NCI-H1417 treated with DMSO at 0.1 percent for 48 hours (cell line): Measurements from ENCODE around the gene ADGRA3.
"Not testable (repeated sequence)": the region's sequence is repeated elsewhere in the genome, so short reads cannot be mapped to it uniquely, and the experiment has no call there.

Experiments used
- DNase-seq: peaks from one replicate; lab custom pipeline; 2025; lab: John Stamatoyannopoulos, UW

ADGRA3 gene

DNA sequence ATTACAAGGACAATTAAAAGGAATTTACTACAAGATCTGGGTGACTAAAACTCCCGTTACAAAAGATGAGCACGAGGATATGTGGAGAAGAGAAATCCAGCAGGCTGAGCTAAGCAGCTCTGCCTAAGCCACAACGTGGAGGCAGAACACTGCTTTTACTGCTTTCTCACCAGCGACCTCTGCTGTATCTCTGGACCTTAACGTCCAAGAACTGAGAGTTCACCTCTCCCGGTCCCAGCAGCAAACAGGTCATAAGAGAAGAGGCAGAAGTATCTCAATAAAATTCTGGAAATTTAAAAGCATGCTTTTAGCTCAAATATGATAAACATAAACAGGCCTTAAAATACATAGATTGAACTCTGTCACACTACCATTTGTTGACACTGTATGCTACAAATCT lies 81.0 kb downstream of the ADGRA3 start:
- no peak for DNase-seq

DNA sequence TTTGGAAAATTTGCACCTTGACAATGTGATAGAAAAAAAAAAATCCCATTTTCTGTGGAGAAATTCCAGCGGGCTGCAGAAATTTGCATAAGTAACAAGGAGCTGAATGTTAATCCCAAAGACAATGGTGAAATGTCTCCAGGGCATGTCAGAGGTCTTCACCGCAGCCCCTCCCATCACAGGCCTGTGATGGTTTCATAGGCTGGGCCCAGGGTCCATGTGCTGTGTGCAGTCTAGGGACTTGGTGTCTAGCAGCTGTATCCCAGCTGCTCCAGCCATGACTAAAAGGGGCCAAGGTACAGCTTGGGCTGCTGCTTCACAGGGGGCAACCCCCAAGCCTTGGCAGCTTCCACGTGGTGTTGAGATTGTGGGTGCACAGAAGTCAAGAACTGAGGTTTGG lies 85.2 kb downstream of the ADGRA3 start:
- DNase-seq, result no peak

DNA sequence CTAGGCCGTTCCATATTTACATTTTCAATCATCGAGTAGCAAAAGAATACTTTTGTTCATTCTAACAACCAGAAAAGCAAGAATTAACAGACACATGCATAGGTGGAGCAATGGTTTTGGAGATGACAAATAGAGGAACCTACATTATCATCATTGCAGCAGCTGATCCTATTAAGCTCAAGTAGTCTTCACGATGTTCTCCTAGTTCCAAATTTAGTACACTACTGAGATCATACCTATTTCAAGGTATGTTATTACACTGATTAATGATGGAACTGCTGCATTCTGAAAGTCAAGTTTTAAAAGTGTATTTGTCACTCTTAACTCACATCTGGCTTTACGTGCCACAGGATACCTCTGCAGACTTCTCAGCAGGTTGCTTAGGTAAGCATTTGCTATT lies 87.4 kb downstream of the ADGRA3 start:
- DNase-seq, result no peak

DNA sequence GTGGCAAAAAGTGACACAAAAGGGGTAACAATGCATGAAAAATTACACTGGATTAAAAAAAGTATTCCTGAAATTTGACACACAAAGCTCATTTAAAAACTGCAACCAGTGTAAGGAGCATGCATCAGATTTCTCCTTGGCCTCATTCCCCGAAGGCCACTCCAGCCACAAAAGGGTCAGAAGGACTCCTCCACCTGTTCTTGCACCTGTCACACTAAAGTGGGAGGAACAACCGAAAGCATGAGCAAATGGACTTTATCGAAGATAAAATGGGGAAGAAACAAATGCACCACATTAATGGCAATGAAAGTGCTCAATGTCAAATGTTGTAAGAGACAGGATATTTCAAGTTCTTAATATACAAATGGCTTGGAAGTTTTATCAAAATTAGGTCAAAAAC lies 88.2 kb downstream of the ADGRA3 start:
- DNase-seq, result no peak

DNA sequence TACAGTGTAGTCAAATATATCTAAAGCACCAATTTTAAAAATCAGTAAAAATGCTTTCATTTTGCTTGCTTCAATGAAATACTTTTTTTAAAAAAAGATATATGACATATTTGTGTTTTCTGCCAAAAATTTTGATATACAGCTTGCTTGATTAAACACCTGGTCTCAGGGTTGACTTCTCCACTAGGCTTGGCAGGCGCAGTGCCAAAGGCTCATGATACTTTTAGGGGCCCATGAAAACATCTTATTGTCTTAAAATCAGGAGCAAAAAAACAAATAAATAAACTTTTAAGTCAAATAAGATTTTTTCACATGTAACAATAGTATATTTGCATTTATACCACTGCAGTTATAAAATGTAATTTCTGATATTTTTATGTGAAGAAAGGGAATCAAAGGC lies 95.6 kb downstream of the ADGRA3 start:
- DNase-seq, result no peak

DNA sequence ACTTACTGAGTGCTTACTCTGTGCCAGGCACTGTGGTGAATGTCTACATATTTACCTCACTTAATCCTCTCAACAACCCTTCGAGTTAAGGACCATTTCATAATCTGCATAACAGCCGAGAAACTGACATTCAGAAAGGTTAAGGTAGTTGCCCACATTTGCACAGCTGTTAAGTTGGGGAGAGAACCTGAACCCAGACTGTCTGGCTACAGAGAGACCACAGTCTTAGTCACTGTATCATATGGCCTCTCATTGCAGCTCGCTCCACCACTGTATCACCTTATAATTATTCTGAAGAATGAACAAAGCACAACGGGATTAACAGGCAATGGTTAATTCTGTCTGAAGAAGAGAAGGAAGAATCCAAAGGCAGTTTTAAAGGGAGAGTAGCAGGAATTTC lies 98.5 kb downstream of the ADGRA3 start:
- no peak for DNase-seq

DNA sequence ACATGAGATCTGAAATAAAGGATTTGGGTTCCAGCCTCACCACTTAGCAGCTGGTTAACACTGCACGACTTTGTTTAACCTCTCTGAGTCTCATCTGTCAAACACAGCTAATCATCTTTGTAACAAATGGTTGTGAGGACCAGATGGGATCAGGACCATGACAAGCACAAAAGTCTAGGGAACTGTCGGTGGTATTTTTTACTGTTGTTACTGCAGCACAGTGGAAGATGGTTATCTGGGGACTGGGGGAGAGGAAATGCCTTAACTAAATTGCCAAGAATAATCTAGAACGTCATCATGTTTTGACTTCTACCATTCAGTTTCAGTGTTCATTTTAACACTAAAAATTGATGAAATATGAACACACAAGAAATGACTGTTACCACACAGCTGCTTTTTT lies 99.5 kb downstream of the ADGRA3 start:
- DNase-seq, result no peak

DNA sequence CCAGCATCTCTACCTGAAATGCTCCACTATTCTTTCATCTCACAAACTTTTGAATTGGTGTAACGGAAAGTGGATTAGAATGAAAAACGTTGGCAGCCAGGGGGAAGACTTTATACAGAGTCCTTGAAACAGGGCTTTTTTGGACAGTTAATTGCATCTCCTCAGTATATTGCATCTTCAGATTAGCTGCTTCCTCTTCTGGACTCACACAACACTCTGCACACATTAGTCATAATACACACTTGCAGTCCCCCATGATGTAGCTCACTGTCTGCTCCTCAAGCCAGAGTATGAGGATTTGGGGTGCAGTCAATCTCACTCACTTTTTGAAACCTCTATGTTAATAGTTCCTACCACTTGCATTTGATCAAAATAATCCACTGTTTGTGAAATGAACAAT lies 101.0 kb downstream of the ADGRA3 start:
- DNase-seq, result no peak

DNA sequence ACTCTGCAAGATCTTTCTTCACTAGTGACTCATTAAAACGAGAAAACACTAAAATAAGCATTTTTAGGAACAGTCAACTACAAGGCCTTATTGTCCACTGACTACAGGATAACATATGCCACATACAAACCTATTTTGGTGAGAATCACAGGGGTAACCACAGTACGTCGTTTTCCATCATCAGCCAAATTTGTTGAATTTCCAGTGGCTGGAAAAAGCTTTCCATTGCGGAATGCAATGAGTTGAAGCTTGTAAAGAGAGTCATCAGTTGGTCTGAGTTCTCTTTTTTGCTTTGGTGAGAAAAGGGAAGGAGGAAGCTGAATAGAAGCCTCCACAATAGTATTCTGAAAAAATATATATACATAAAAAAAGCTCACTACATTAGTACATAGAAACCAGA lies 102.4 kb downstream of the ADGRA3 start:
- no peak for DNase-seq

DNA sequence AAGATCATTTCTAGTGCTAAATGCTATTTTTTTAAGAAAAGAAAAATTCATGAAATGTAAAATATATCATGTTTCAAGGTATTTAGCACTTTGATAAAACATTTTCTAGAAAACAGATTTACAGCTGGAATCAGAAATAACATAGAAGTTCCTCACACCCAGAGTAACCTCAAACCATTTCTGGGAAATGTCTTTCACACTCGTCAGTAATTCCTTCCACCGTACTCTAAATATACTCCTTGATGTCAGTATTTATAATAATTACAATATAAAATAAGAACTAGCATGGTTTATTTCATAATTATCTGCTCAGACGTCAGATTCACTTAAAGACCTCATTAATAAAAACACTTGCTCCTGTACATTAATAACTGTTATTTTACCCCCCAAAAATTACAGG lies 103.9 kb downstream of the ADGRA3 start:
- no peak for DNase-seq

DNA sequence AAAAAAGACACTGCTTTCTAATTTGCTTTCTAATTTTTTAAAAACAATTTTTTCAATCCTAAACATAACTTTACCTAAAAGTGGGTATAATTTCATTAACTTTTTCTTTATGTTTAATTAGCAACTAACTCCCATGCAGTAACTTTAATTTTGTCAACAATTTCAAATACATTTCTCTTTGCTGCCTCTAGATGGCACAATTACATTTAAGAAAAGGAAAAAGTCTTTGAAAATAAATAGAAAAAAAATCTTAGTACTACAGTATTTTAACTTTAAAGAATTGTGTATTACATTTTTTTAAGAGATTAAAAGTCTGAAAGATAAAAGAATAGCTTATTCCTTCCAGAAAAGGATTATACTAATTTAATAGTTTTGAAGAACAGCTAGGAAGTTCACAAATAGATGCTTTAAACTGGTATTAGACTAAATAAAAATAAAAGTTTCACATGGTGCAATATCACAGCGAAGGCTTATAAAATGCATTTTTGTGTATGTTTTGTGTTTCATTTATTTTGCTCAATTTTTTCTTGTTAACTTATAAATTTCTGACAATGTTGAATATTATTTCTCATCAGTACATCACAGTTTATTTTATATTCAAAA lies 105.1 kb downstream of the ADGRA3 start:
- no peak for DNase-seq

DNA sequence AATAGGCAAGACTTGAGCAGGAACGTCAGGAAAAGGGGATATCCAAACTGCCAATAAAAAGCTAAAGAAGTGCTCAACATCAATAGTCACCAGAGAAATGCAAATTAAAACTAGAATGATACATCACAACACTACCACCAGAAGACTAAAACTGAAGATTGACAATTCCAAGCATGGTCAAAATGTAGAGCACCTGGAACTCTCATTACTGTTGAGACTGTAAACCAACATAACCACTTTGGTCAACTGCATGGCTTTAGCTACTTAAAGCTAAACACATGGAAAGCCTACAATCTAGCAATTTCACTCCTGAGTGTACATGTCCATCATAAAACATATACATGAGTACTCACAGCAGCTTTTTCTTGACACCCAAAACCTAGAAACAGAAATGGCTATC lies 107.4 kb downstream of the ADGRA3 start:
- no peak for DNase-seq

DNA sequence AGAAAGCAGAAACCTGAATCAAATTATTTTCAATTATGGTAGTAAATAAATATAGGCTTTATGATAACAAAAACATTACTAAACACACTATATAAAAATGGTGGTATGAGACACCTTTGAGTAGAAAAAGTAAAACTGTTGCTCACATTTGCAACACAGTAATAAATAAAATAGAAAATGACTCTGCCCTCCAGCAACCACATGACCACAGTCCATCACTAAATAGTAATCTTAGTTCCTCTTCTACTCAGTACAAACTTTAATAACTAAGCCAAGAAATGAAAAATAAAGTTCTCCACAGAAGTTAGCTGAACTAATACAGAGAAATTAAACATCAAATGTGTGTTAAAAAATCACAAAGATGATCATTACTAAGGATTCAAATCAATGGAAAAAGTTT lies 108.5 kb downstream of the ADGRA3 start:
- DNase-seq, result no peak

DNA sequence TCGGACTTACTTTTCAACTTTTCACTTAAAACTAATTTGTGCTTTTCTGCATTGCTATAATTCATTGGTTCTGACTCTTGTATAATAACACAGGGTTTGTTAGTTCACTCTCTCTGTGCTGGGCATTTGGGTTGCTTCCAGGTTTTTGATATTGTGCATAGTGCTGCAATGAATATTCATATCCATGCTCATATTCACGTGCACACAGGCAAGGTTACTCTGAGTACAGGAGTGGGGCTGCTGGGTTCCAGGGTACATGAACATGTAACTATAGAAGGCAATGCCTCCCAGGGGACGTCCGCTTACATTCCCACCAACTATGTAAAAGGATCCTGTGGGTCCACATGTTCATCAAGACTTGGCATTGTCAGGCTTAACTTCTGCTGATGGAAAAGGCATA lies 117.2 kb downstream of the ADGRA3 start:
- no peak for DNase-seq

DNA sequence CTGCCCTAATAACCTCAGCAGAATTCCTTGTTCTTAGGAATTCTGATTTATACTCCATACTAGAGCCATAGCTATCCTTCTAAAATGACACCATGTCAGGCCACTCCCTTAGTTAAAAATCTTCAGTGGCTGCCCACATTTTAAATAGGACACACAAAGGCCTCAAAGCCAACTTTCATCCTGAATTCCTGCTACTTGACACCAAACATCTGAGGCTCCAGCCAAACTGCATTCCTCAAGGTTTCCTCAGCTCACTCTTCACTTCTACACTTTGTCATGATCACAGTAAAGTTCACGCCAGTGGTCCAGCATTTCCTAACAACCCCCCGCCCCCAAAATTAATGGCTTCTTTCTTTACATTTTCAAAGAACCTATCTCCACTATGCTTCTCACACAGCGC lies 124.3 kb downstream of the ADGRA3 start:
- DNase-seq, result no peak

DNA sequence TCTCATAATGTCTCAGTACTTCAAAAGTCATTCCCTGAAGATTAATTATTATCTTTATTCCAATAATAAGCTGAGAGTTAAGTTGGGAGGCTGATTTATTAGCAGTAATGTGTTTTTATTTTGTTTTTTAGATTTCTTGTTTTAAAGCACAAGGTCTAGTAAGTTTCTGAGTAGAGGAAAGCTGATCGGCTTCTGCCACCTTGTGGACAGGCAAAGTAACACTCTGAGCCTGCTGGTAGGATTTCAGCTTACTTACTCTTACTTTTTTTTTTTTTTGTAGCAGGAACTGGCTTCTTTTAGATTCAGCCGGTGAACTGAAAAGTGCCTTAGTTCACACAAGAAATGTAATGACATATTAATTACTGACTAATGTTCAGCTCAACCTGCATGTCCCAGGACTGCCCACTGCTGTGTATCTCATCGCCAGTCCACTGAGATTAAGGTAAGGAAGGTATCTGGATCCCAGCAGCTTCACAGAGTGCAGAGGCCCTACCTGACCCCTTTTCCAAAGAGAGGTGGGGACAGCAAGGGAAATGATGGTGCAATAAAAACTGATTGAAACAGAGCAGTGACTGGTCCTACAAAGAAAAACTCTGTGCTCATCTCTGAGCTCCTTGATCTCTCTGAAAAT lies 126.5 kb downstream of the ADGRA3 start:
- no peak for DNase-seq

DNA sequence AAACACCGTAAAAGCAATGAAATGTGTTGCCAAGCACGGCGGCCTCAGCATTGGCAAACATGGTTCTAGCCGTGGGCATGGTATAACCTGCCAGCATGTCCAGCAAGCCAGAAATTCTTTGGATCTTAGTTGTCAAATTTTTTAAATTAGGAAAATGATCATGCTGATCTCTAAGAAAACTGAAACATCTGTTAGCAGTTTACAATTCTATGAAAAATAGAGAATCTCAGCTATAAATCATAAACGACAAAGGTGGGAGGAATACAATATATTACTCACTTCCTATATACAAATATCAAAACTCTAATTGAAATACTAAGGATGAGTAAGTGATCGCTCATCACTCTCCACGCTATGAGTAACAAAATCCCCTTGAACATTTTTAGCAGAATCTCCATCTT lies 130.3 kb downstream of the ADGRA3 start:
- DNase-seq, result no peak

DNA sequence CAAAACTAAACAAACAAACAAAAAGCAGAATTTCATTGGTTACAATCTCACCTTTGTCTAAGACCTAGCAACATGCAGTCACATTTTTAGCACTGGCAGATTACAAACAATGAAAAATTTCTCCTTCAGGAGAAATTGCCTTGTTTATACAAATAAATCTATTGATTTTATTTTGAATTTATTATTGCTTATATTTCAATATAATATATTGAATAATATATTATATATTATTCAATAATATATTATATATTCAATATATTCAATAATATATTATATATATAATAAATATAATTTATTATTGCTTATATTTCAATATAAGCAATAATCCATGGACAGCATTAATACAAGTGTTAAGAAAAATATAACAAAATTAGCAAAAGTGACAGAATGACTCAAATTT lies 131.7 kb downstream of the ADGRA3 start:
- DNase-seq, result no peak

DNA sequence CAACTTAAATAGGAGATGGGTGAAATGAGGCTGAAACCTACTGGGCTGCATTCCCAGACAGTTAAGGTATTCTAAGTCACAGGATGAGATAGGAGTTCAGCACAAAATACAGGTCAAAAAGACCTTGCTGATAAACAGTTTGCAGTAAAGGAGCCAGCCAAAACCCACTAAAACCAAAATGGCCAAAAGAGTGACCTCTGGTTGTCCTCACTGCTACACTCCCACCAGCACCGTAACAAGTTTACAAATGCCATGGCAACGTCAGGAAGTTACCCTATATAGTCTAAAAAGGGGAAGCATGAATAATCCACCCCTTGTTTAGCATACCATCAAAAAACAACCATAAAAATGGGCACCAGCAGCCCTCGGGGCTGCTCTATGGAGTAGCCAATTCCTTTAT lies 133.7 kb downstream of the ADGRA3 start:
- DNase-seq, result not testable (repeated sequence)

DNA sequence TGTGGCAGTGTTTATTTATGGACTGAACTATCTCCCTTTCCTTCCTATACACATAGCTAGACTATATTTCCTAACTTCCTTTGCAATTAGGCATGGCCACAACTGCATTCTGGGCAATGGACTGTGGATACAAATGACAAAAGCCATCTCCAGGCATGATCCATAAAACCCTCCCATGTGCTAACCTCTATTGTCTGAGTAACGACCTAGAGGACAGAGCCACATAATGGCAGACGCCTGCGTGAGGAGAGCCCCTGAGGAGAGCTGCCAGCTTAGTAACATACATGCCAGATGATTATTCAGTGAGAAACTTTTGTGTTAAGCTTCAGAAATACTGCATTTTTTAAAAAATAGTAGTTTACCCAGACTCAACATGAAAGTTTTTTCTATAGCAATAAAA lies 142.9 kb downstream of the ADGRA3 start:
- DNase-seq, result no peak

DNA sequence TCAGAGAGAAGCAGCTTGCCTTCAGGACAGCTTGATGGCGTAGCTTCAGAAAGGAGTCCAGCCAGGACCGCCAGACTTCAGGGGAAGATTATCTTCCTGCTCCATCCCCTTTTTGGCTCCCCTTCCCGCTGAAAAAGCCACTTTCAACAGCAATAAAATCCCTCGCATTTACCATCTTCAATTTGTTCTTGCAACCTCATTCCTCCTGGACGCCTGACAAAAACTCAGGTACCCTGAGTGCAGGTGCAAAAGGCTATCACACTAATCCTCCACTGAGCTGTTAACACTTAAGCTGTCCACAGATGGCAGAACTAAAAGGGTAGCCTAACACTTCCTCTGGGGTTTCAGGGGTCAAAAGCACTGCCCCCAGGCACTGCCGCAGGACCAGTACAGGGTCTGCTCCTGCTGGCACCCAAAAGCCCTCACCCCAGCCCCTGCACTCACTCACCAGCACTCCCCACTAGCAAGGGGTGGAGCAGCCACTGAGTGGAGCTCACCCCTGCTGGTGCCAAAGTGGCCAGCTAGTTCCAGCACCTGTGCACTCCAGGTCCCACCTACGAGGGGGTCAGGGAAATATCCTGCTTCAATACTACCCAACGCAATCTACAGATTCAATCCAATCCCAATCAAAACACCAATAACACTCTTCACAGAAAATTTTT lies 145.8 kb downstream of the ADGRA3 start:
- no peak for DNase-seq

DNA sequence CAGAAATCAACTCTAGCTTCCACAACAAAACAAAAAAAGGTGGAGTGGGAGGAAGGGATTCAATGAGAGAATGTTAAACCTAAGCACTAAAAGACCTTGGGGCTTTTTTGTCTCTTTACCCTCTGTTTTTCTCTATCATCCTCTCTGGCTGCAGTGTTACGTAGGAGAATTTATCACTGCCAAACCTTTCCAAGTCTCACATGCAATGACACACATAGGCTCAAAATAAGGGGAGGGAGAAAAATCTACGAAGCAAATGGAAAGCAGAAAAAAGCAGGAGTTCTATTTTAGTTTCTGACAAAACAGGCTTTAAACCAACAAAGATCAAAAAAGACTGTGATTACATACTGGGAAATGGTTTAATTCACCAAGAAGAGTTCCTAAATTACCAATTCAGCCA lies 152.1 kb downstream of the ADGRA3 start:
- DNase-seq, result no peak

DNA sequence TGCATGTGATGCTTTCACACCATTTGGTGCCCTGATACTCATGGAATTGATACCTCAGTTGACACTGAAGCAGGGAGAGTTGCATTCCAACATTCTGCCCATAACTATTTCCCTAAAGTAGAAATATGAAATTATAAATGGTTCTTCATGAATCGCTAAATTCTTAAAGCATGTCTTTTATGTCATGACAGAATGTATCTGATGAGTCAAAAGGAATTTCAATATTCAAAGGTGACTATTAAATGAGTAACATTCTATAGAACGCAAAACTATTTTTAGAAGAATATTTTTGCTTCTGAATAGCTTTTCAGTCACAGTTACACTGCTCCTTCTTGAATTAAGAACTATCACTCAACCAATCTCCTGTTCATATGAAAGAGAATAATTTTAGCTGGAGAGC lies 152.8 kb downstream of the ADGRA3 start:
- DNase-seq, result no peak
